Activated T-cell treated with anti-CD3 and anti-CD28 coated beads, Interleukin-2, amount 50 U/mL, for 1 hour (primary cell): Measurements from ENCODE around the gene CAPRIN2.
A peak's percentile ranks its signal among the peaks of the same experiment; 100 is the strongest.

ENCODE experiments used
- DNase-seq: peaks from one replicate; pipeline ENCODE4 v3.0.0-alpha.2; 2020

CAPRIN2 gene

GRCh38 chr12:30696486-30696885, 58.3 kb downstream of the CAPRIN2 start:
- DNase-seq = no peak

- DNase-seq = no peak
Observed at GRCh38 chr12:30696103-30696408, 58.7 kb downstream of the CAPRIN2 start.

GRCh38 chr12:30695199-30696102, 59.3 kb downstream of the CAPRIN2 start, which contains the start of gene IPO8:
TSS of gene IPO8 (minus strand) at chr12:30695869. CDS start at chr12:30695647, 222 bp downstream.
- DNase-seq = peak; percentile 82

GRCh38 chr12:30694412-30695198, 60.1 kb downstream of the CAPRIN2 start:
- DNase-seq = no peak

DNA sequence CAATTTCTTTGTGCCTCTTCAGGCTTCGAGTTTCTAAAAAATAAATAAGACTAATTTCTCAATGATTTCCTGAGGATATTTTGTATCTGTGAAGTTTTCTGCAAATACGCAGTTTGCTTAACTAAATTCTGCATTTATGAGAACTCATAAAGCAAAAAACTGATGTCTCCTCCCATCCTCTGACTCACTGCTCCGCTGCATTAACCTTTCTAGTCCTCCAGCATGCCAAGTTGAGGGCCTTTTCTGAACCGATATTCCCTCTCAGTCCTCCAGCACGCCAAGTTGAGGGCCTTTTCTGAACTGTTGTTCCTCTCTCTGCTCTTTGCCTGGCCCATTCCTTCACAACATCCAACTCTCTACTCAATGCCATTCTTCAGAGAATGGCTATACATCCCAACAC, 62.3 kb downstream of the CAPRIN2 start:
- DNase-seq = no peak

- no peak for DNase-seq
Observed at GRCh38 chr12:30691122-30691879, 63.5 kb downstream of the CAPRIN2 start.

DNA sequence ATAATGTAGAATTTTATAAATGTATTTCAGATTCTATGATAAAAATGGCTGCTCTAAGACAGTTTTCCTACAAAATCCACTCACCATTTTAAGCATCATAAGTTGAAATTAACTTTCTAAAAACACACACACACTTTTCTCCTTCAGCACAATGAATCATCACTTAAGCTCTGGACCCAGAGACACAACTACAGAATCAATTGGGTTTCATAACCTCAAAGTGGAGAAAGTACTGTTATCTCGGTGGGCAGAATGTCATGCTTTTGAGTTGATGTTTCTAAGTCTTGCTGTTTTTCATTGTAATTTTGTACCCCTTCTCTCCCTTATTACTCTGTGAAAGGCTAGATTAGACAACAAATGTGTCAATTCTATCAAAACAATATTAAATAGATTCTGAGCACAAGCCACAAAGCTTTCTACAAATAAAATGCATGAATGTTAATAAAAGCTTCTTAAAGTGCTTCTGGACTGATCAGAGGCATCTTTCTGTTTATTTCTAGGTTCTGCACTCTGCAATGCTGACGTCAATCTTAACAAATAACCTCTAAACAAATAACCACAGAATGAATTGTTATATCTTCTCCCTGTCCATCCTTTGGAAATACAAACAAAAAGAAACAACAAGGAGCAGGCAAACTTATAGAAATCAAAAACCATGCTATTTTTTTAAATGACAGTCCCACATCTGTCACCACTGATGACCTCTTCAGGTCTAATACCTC, 67.3 kb downstream of the CAPRIN2 start:
- DNase-seq = no peak

GRCh38 chr12:30679241-30679640, 75.5 kb downstream of the CAPRIN2 start:
- no peak for DNase-seq

DNA sequence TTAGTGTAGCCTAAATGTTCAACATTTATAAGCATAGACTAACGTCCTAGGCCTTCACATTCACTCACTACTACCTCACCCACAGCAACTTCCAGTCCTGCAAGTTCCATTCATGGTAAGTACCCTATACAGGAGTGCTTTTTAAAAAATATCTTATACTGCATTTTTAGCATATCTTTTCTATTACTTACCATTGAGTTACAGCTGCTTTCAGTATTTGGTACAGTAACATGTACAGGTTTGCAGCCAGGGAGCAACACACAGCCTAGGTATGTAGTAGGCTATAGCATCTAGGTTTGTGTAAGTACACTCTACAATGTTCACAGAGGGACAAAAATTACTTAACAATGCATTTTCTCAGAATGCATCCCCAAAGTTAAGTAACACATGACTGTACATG, 76.5 kb downstream of the CAPRIN2 start:
- DNase-seq = no peak

DNA sequence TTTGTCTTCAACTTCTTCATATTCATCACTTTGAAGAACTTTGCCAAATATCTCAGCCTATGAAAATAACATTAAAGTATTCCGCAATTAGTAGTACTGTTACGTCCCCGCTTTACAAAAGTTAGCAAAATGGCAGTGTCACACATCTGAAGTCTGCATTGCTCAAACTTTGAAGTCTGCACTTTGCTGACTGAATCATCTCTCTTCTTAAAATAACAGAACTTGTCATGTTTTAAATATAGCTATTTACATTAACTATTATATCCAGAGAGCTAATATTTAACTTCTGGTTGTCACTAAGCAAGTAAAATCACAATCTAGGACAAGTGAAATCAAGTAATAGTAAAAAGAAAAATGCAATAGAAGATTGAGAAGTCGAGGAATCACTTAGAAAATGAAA, 93.5 kb downstream of the CAPRIN2 start:
- DNase-seq = no peak
